ENCODE measurements around the gene ENTREP1.

The ENTREP1 gene

DNA sequence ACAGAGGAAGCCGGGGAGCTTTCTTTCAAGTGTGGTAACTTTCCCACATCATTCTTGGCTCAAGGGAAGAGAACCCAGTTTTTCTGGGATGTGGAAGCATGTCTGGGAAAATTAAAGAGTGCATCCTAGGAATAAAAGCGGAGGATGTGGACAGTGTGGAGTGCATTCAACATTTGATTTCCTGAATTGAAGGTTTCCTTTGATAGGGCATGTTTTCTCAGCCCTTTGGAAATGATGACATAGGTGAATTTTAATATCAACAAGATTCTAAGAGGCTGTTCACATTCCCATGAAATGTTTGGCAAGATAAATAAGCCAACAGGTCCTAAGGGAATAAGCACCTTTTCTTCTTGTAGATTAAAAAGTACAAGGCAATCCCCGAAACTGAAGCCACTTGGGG is 63.6 kb downstream of the ENTREP1 start:
- no peak overlapping the region for H3K4ac ChIP-seq (ENCODE audit: low read length)

DNA sequence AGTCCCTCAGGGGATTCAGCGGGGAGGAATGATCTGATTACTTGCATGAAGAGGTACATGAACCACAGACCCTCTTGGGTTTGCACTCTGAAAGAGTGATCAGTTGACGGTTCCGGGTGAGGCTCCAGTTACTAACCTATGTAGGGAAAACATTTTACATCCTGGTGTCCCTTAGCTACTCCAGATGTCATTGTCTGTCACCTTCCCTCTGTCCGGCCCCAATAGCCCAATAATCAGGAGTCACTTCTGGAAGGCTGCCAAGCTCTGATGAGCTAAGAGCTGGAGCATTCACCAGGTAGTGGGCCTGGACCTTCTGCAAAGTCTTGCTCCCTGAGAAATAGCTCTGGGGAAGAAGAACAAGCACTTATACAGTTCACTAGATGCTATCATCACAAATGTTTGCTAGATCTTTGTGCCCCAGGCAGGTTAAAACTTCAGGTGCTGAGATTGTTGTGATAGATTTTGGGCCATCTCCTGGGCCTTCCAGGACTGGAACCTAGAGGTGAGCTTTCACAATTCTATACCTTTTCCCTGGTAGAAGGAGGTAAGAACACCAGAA is 64.5 kb downstream of the ENTREP1 start:
- no peaks in the 10 kb centered on the region for H3K79me1 ChIP-seq (ENCODE audit: low read depth, low read length)
- H3K14ac ChIP-seq (ENCODE audit: low read length): no peak overlapping the region
- H4K8ac ChIP-seq (ENCODE audit: low read depth, low read length): no peak overlapping the region
- H3K4me3 ChIP-seq (ENCODE audit: low read length in 2 of 2): no peak overlapping the region
- H4K91ac ChIP-seq (ENCODE audit: low read depth, low read length, poor library complexity): no peak overlapping the region
- no peak overlapping the region for H3K23ac ChIP-seq (ENCODE audit: low read depth, low read length, poor library complexity)
- WGBS, 2 donors (ENCODE audit: extremely low coverage in 2 of 2, insufficient read length in 2 of 2, insufficient replicate concordance in 1 of 2): no CpG with 5 or more reads among the region's 4 CpGs
- no peak overlapping the region for H2BK120ac ChIP-seq (ENCODE audit: low read depth, low read length)
- H3K4me1 ChIP-seq (ENCODE audit: control insufficient read depth in 2 of 2, insufficient read depth in 1 of 2, low read depth in 1 of 2, low read length in 2 of 2): no peaks in the 10 kb centered on the region
- H2AK5ac ChIP-seq (ENCODE audit: low read depth, low read length): no peak overlapping the region
- H3K18ac ChIP-seq (ENCODE audit: low read length): no peak overlapping the region
- no peaks in the 10 kb centered on the region for H3K9me3 ChIP-seq (replicated peaks in 1 of 2; ENCODE audit: control insufficient read depth in 2 of 2, insufficient read depth in 1 of 2, low read depth in 1 of 2, low read length in 2 of 2)
- H2BK12ac ChIP-seq (ENCODE audit: low read length): no peak overlapping the region
- H3K36me3 ChIP-seq (replicated peaks in 1 of 2; ENCODE audit: control insufficient read depth in 2 of 2, insufficient read depth in 2 of 2, low read length in 2 of 2): no peaks in the 10 kb centered on the region
- no peak overlapping the region for H2BK15ac ChIP-seq (ENCODE audit: low read length)
- DNase-seq (ENCODE audit: low spot score): no peak
- no peak overlapping the region for H3K4me2 ChIP-seq (ENCODE audit: insufficient read depth, low read length, poor library complexity, severe bottlenecking)
- H3K4ac ChIP-seq (ENCODE audit: low read length): no peak overlapping the region
- no peak overlapping the region for H2BK5ac ChIP-seq (ENCODE audit: low read length)
- peaks cover 0 to 8% (median 0%) of the 10 kb centered on the region in 3 experiments for H3K27me3 ChIP-seq (ENCODE audit: control insufficient read depth in 3 of 3, insufficient read depth in 3 of 3, low read depth in 1 of 3, low read length in 3 of 3)
- H3K9ac ChIP-seq (ENCODE audit: low read depth, low read length, poor library complexity): no peak overlapping the region
- H3K27ac ChIP-seq (replicated peaks; ENCODE audit: low read length): no peak overlapping the region
- H2AFZ ChIP-seq (ENCODE audit: low read length): no peak overlapping the region

More for the DNA sequence above, 63.6 kb downstream of the ENTREP1 start:
- Histone ChIP-seq H3K27ac (replicated peaks; ENCODE audit: low read length) (no peak overlapping the region), H3K23ac (ENCODE audit: low read depth, low read length, poor library complexity) (no peak overlapping the region), H2BK5ac (ENCODE audit: low read length) (no peak overlapping the region), H3K9ac (ENCODE audit: low read depth, low read length, poor library complexity) (no peak overlapping the region), H4K8ac (ENCODE audit: low read depth, low read length) (no peak overlapping the region), H3K79me1 (ENCODE audit: low read depth, low read length) (no peaks in the 10 kb centered on the region), H2BK120ac (ENCODE audit: low read depth, low read length) (no peak overlapping the region), H3K4me2 (ENCODE audit: insufficient read depth, low read length, poor library complexity, severe bottlenecking) (no peak overlapping the region), H3K9me3 (replicated peaks in 1 of 2; ENCODE audit: control insufficient read depth in 2 of 2, insufficient read depth in 1 of 2, low read depth in 1 of 2, low read length in 2 of 2) (no peaks in the 10 kb centered on the region), H3K14ac (ENCODE audit: low read length) (no peak overlapping the region), H3K36me3 (replicated peaks in 1 of 2; ENCODE audit: control insufficient read depth in 2 of 2, insufficient read depth in 2 of 2, low read length in 2 of 2) (no peaks in the 10 kb centered on the region), H2AK5ac (ENCODE audit: low read depth, low read length) (no peak overlapping the region), H3K4me1 (ENCODE audit: control insufficient read depth in 2 of 2, insufficient read depth in 1 of 2, low read depth in 1 of 2, low read length in 2 of 2) (no peaks in the 10 kb centered on the region), H3K4me3 (ENCODE audit: low read length in 2 of 2) (no peak overlapping the region), H3K18ac (ENCODE audit: low read length) (no peak overlapping the region), H2AFZ (ENCODE audit: low read length) (no peak overlapping the region), H2BK12ac (ENCODE audit: low read length) (no peak overlapping the region), H3K27me3 (ENCODE audit: control insufficient read depth in 3 of 3, insufficient read depth in 3 of 3, low read depth in 1 of 3, low read length in 3 of 3) (peaks cover 0 to 8% (median 0%) of the 10 kb centered on the region in 3 experiments), H4K91ac (ENCODE audit: low read depth, low read length, poor library complexity) (no peak overlapping the region), H2BK15ac (ENCODE audit: low read length) (no peak overlapping the region)
- WGBS, 2 donors (ENCODE audit: extremely low coverage in 2 of 2, insufficient read length in 2 of 2, insufficient replicate concordance in 1 of 2): no CpG with 5 or more reads among the region's 3 CpGs
- no peak for DNase-seq (ENCODE audit: low spot score)

DNA sequence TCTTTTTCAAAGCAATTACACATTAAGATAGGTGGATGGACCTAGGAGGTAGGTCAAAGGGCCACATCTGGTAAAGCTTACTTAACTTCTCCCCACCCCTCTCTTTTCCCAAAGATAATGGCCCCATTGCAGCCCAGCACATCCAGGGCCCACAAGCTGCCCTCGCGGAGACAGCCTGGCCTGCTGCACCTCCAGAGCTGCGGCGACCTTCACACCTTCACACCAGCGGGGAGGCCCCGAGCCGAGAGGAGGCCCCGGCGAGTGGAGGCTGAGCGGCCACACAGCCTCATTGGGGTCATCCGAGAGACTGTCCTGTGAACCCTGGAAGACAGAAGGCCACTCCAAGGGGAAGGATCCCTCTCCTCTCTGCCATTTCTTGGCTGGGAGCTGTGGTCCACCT is 66.5 kb downstream of the ENTREP1 start:
- DNase-seq (ENCODE audit: low spot score): no peak
- H2BK15ac ChIP-seq (ENCODE audit: low read length): no peak overlapping the region
- H3K9ac ChIP-seq (ENCODE audit: low read depth, low read length, poor library complexity): no peak overlapping the region
- peak overlapping the region in 1 of 2 donors; percentile 21 for H3K4me3 ChIP-seq (ENCODE audit: low read length in 2 of 2)
- no peaks in the 10 kb centered on the region for H3K79me1 ChIP-seq (ENCODE audit: low read depth, low read length)
- H3K18ac ChIP-seq (ENCODE audit: low read length): no peak overlapping the region
- no peak overlapping the region for H3K14ac ChIP-seq (ENCODE audit: low read length)
- no peak overlapping the region for H3K4ac ChIP-seq (ENCODE audit: low read length)
- H3K4me2 ChIP-seq (ENCODE audit: insufficient read depth, low read length, poor library complexity, severe bottlenecking): no peak overlapping the region
- H3K23ac ChIP-seq (ENCODE audit: low read depth, low read length, poor library complexity): no peak overlapping the region
- no peak overlapping the region for H2AFZ ChIP-seq (ENCODE audit: low read length)
- H2BK120ac ChIP-seq (ENCODE audit: low read depth, low read length): no peak overlapping the region
- no CpG with 5 or more reads among the region's 11 CpGs for WGBS, 2 donors (ENCODE audit: extremely low coverage in 2 of 2, insufficient read length in 2 of 2, insufficient replicate concordance in 1 of 2)
- H3K27me3 ChIP-seq (ENCODE audit: control insufficient read depth in 3 of 3, insufficient read depth in 3 of 3, low read depth in 1 of 3, low read length in 3 of 3): peaks cover 0 to 2% (median 0%) of the 10 kb centered on the region in 3 experiments
- no peak overlapping the region for H4K8ac ChIP-seq (ENCODE audit: low read depth, low read length)
- no peaks in the 10 kb centered on the region for H3K9me3 ChIP-seq (replicated peaks in 1 of 2; ENCODE audit: control insufficient read depth in 2 of 2, insufficient read depth in 1 of 2, low read depth in 1 of 2, low read length in 2 of 2)
- H2AK5ac ChIP-seq (ENCODE audit: low read depth, low read length): no peak overlapping the region
- H4K91ac ChIP-seq (ENCODE audit: low read depth, low read length, poor library complexity): no peak overlapping the region
- H3K4me1 ChIP-seq (ENCODE audit: control insufficient read depth in 2 of 2, insufficient read depth in 1 of 2, low read depth in 1 of 2, low read length in 2 of 2): peaks cover 0 to 5% of the 10 kb centered on the region in 2 donors
- H3K36me3 ChIP-seq (replicated peaks in 1 of 2; ENCODE audit: control insufficient read depth in 2 of 2, insufficient read depth in 2 of 2, low read length in 2 of 2): no peaks in the 10 kb centered on the region
- no peak overlapping the region for H2BK12ac ChIP-seq (ENCODE audit: low read length)
- no peak overlapping the region for H2BK5ac ChIP-seq (ENCODE audit: low read length)
- H3K27ac ChIP-seq (replicated peaks; ENCODE audit: low read length): no peak overlapping the region

DNA sequence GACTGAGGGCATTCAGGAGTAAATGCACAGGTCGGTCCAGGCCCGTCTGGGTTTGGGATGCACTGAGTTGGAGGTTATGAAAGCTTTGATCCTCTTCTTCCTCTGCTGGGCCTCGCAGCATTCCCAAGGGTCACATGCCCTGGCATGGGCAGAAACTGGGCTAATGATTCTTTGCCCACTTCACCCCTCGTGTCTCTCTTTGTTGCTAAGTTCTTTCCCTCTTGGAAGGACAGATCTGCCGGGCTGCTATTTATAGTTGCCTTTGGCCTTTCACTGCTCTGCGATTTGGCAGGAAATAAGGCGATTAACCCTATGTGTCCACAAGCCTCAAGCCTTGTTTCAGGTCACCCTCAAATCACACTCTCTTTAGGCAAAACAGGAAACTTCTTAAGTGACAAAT is 66.9 kb downstream of the ENTREP1 start:
- Histone ChIP-seq H3K4me3 (ENCODE audit: low read length in 2 of 2) (peak overlapping the region in 1 of 2 donors; percentile 21), H4K8ac (ENCODE audit: low read depth, low read length) (no peak overlapping the region), H4K91ac (ENCODE audit: low read depth, low read length, poor library complexity) (no peak overlapping the region), H3K36me3 (replicated peaks in 1 of 2; ENCODE audit: control insufficient read depth in 2 of 2, insufficient read depth in 2 of 2, low read length in 2 of 2) (no peaks in the 10 kb centered on the region), H2BK15ac (ENCODE audit: low read length) (no peak overlapping the region), H2BK5ac (ENCODE audit: low read length) (no peak overlapping the region), H3K23ac (ENCODE audit: low read depth, low read length, poor library complexity) (no peak overlapping the region), H3K27ac (replicated peaks; ENCODE audit: low read length) (no peak overlapping the region), H3K18ac (ENCODE audit: low read length) (no peak overlapping the region), H3K79me1 (ENCODE audit: low read depth, low read length) (no peaks in the 10 kb centered on the region), H3K9me3 (replicated peaks in 1 of 2; ENCODE audit: control insufficient read depth in 2 of 2, insufficient read depth in 1 of 2, low read depth in 1 of 2, low read length in 2 of 2) (no peaks in the 10 kb centered on the region), H3K27me3 (ENCODE audit: control insufficient read depth in 3 of 3, insufficient read depth in 3 of 3, low read depth in 1 of 3, low read length in 3 of 3) (no peaks in the 10 kb centered on the region), H3K4ac (ENCODE audit: low read length) (no peak overlapping the region), H2AK5ac (ENCODE audit: low read depth, low read length) (no peak overlapping the region), H2AFZ (ENCODE audit: low read length) (no peak overlapping the region), H3K4me2 (ENCODE audit: insufficient read depth, low read length, poor library complexity, severe bottlenecking) (no peak overlapping the region), H3K4me1 (ENCODE audit: control insufficient read depth in 2 of 2, insufficient read depth in 1 of 2, low read depth in 1 of 2, low read length in 2 of 2) (peaks cover 0 to 5% of the 10 kb centered on the region in 2 donors), H2BK12ac (ENCODE audit: low read length) (no peak overlapping the region), H2BK120ac (ENCODE audit: low read depth, low read length) (no peak overlapping the region), H3K14ac (ENCODE audit: low read length) (no peak overlapping the region), H3K9ac (ENCODE audit: low read depth, low read length, poor library complexity) (no peak overlapping the region)
- no CpG with 5 or more reads among the region's 7 CpGs for WGBS, 2 donors (ENCODE audit: extremely low coverage in 2 of 2, insufficient read length in 2 of 2, insufficient replicate concordance in 1 of 2)
- no peak for DNase-seq (ENCODE audit: low spot score)
